Liver (tissue), 3 donors: ENCODE data around the gene TRMT11.

Source experiments
- CTCF ChIP-seq: fragments of 150-350 bp; IDR thresholded peaks from 2 replicates; pipeline ENCODE4 v1.5.1; 2017; ENCODE audit warnings: improper control_type of control experiment, low read depth, low read length; ENCODE audit not compliant: missing input control
- MAX ChIP-seq: IDR thresholded peaks from 2 replicates; pipeline ENCODE4 v1.6.1; 2016; ENCODE audit warnings: antibody characterized with exemption
- RAD21 ChIP-seq, 2 donors: IDR thresholded peaks; 2 replicates each; pipeline ENCODE4 v1.6.1; 2016; ENCODE audit warnings: antibody characterized with exemption in 2 of 2, mild to moderate bottlenecking in 2 of 2
- RXRA ChIP-seq, 2 donors: IDR thresholded peaks; 2 replicates each; pipeline ENCODE4 v1.6.1; 2017 to 2018; ENCODE audit warnings: antibody characterized with exemption in 2 of 2, mild to moderate bottlenecking in 1 of 2
- SP1 ChIP-seq: IDR thresholded peaks from 2 replicates; pipeline ENCODE4 v1.6.1; 2018; ENCODE audit warnings: antibody characterized with exemption, mild to moderate bottlenecking
- donor health status: healthy.
- donor health status: healthy.

GRCh38 chr6:125983246-125983945, 2.9 kb upstream of the TRMT11 start:
- TF ChIP-seq RAD21 (IDR thresholded peaks at IDR 0.05) (no peak), CTCF (no peak), RXRA (IDR thresholded peaks at IDR 0.05) (no peak), MAX (no peak), SP1 (no peak)
